Esophagus muscularis mucosa (tissue), 4 donors: ENCODE data around the gene OTOG.

Experiments used
- EP300 ChIP-seq: sonication (generic); formaldehyde crosslinking; IDR thresholded peaks from one replicate; pipeline ENCODE4 v1.6.1; 2017; ENCODE audit warnings: antibody characterized with exemption
- POLR2A ChIP-seq: fragments of 450-650 bp; IDR thresholded peaks from one replicate; pipeline ENCODE4 v1.6.1; 2017; ENCODE audit warnings: antibody characterized with exemption, moderate library complexity, mild to moderate bottlenecking, low read depth
- POLR2AphosphoS5 ChIP-seq, 2 donors: sonication (generic); formaldehyde crosslinking; IDR thresholded peaks; one replicate each; pipeline ENCODE4 v1.6.1; 2017; ENCODE audit warnings: antibody characterized with exemption in 2 of 2
- TF ChIP-seq, protein P1 (sequence below), 3 experiments: fragments of 200-600 bp in 2 of 3; fragments of 450-650 bp in 1 of 3; sonication (generic) in 2 of 3; IDR thresholded peaks; one replicate each; pipeline ENCODE4 v1.5.1; 2017 to 2019; ENCODE audit warnings: antibody characterized with exemption in 3 of 3, mild to moderate bottlenecking in 2 of 3, moderate library complexity in 1 of 3

DNA sequence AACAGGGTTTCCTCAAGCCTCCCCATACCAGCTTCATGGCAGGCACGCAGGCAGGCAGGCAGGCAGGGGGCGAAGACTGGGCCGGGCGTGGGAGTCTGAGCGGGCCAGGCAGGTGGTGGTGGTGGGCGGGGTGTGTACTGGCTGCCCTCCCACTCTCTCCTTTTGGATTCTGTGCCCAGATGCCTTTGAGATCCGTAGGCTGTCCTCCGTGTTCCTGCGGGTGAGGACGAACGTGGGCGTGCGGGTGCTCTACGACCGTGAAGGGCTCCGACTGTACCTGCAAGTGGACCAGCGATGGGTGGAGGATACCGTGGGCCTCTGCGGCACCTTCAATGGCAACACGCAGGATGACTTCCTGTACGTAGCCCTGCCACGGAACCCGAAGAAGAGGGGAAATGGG is 23.0 kb downstream of the OTOG start:
- TF ChIP-seq, protein P1, sequence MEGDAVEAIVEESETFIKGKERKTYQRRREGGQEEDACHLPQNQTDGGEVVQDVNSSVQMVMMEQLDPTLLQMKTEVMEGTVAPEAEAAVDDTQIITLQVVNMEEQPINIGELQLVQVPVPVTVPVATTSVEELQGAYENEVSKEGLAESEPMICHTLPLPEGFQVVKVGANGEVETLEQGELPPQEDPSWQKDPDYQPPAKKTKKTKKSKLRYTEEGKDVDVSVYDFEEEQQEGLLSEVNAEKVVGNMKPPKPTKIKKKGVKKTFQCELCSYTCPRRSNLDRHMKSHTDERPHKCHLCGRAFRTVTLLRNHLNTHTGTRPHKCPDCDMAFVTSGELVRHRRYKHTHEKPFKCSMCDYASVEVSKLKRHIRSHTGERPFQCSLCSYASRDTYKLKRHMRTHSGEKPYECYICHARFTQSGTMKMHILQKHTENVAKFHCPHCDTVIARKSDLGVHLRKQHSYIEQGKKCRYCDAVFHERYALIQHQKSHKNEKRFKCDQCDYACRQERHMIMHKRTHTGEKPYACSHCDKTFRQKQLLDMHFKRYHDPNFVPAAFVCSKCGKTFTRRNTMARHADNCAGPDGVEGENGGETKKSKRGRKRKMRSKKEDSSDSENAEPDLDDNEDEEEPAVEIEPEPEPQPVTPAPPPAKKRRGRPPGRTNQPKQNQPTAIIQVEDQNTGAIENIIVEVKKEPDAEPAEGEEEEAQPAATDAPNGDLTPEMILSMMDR (IDR thresholded peaks at IDR 0.05): no peak
- TF ChIP-seq EP300 (no peak), POLR2AphosphoS5 (IDR thresholded peaks at IDR 0.05) (no peak), POLR2A (no peak)
